ENCODE results near the gene CUL4A.

Gene CUL4A

DNA sequence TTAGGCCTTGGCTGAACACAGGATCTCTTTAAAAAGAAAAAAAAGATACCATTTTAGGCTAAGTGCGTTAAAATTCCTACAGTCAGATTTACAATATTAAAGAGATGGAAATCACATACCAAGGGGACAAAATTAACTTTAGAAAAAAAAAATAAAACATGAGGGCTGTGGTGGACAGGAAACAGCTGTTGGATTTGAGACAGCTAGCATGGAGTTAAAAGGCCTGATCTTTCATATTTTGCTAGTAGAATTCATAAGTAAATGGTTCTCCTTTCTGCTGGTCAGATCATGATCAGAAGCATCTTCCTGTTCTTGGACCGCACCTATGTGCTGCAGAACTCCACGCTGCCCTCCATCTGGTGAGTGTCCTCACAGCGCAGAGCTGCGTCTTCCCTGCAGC lies 19.7 kb downstream of the CUL4A start:
- TF ChIP-seq CTCF (IDR thresholded peaks at IDR 0.05; ENCODE audit: unreplicated experiment in 3 of 3) = no peak
- peak overlapping the region in 1 of 3 experiments; percentile 85 for H3K27ac Mint-ChIP-seq

GRCh38 chr13:113229791-113230190 lies 20.4 kb downstream of the CUL4A start:
- no peak for TF ChIP-seq CTCF (IDR thresholded peaks at IDR 0.05; ENCODE audit: unreplicated experiment in 3 of 3)
- Mint-ChIP-seq H3K4me1 (no peaks in the 10 kb centered on the region), H3K27ac (peak overlapping the region in 1 of 3 experiments; percentile 85), H3K9me3 (no peaks in the 10 kb centered on the region), H3K4me3 (no peak overlapping the region), H3K27me3 (ENCODE audit: low read depth) (no peaks in the 10 kb centered on the region), H3K36me3 (ENCODE audit: low read depth) (peaks cover 59% of the 10 kb centered on the region)

More for the DNA sequence above, 19.7 kb downstream of the CUL4A start:
- H3K4me1 Mint-ChIP-seq = no peaks in the 10 kb centered on the region
- peaks cover 64% of the 10 kb centered on the region for H3K36me3 Mint-ChIP-seq (ENCODE audit: low read depth)
- no peak overlapping the region for H3K4me3 Mint-ChIP-seq
- H3K9me3 Mint-ChIP-seq = no peaks in the 10 kb centered on the region
- no peaks in the 10 kb centered on the region for H3K27me3 Mint-ChIP-seq (ENCODE audit: low read depth)

GRCh38 chr13:113231306-113232207 lies 22.1 kb downstream of the CUL4A start:
- no peaks in the 10 kb centered on the region for H3K9me3 Mint-ChIP-seq

GRCh38 chr13:113232208-113233003 lies 23.0 kb downstream of the CUL4A start:
- Mint-ChIP-seq H3K9me3 (no peaks in the 10 kb centered on the region), H3K4me1 (no peaks in the 10 kb centered on the region), H3K4me3 (no peak overlapping the region), H3K27ac (no peak overlapping the region), H3K27me3 (ENCODE audit: low read depth) (no peaks in the 10 kb centered on the region), H3K36me3 (ENCODE audit: low read depth) (peaks cover 62% of the 10 kb centered on the region)
- no peak for TF ChIP-seq CTCF (IDR thresholded peaks at IDR 0.05; ENCODE audit: unreplicated experiment in 3 of 3)

More at GRCh38 chr13:113231306-113232207, 22.1 kb downstream of the CUL4A start:
- Mint-ChIP-seq H3K27ac (no peak overlapping the region), H3K4me3 (no peak overlapping the region), H3K27me3 (ENCODE audit: low read depth) (no peaks in the 10 kb centered on the region), H3K4me1 (no peaks in the 10 kb centered on the region), H3K36me3 (ENCODE audit: low read depth) (peaks cover 60% of the 10 kb centered on the region)
- TF ChIP-seq CTCF (IDR thresholded peaks at IDR 0.05; ENCODE audit: unreplicated experiment in 3 of 3) = no peak

- H3K27ac Mint-ChIP-seq = no peak overlapping the region
- peaks cover 61% of the 10 kb centered on the region for H3K36me3 Mint-ChIP-seq (ENCODE audit: low read depth)
- no peaks in the 10 kb centered on the region for H3K9me3 Mint-ChIP-seq
- no peaks in the 10 kb centered on the region for H3K4me1 Mint-ChIP-seq
- no peak overlapping the region for H3K4me3 Mint-ChIP-seq
- no peaks in the 10 kb centered on the region for H3K27me3 Mint-ChIP-seq (ENCODE audit: low read depth)
- no peak for TF ChIP-seq CTCF (IDR thresholded peaks at IDR 0.05; ENCODE audit: unreplicated experiment in 3 of 3)
Observed at GRCh38 chr13:113233101-113233500, 23.7 kb downstream of the CUL4A start.

Data from nephron (organoid).